DOHH2 (cell line): Measurements from ENCODE around the gene CDK1.

Source experiments
- H3F3A ChIP-seq: fragments of 200-600 bp; sonication (generic), shearing (Covaris generic); 2 replicates; pipeline ENCODE4 v1.6.0; 2016; ENCODE audit warnings: antibody characterized with exemption, mild to moderate bottlenecking; ENCODE audit not compliant: control insufficient read depth, insufficient read depth
- H3K27ac ChIP-seq: fragments of 200-600 bp; sonication (generic); 2 replicates; pipeline ENCODE4 v1.5.1; 2014; ENCODE audit warnings: low read depth, mild to moderate bottlenecking, low read length, moderate library complexity
- H3K27me3 ChIP-seq: fragments of 200-600 bp; sonication (generic); 2 replicates; pipeline ENCODE4 v1.6.1; 2014; ENCODE audit warnings: mild to moderate bottlenecking, low read length, mixed read lengths; ENCODE audit not compliant: control insufficient read depth
- H3K36me3 ChIP-seq: fragments of 200-600 bp; sonication (generic); 2 replicates; pipeline ENCODE4 v1.6.1; 2014; ENCODE audit warnings: mild to moderate bottlenecking, low read length, moderate library complexity, mixed read lengths; ENCODE audit not compliant: control insufficient read depth
- H3K4me1 ChIP-seq: fragments of 200-600 bp; sonication (generic); 2 replicates; pipeline ENCODE4 v1.6.1; 2014; ENCODE audit warnings: mild to moderate bottlenecking, low read length, mixed read lengths; ENCODE audit not compliant: control insufficient read depth
- H3K4me2 ChIP-seq: fragments of 200-600 bp; sonication (generic); 2 replicates; pipeline ENCODE4 v1.6.0; 2014; ENCODE audit warnings: mild to moderate bottlenecking, low read length, moderate library complexity
- H3K4me3 ChIP-seq: fragments of 200-600 bp; sonication (generic); 2 replicates; pipeline ENCODE4 v1.5.1; 2014; ENCODE audit warnings: mild to moderate bottlenecking, low read length, mixed read lengths
- H3K79me2 ChIP-seq: fragments of 200-600 bp; sonication (generic); 2 replicates; pipeline ENCODE4 v1.6.1; 2014; ENCODE audit warnings: mild to moderate bottlenecking, low read length, mixed read lengths; ENCODE audit not compliant: control insufficient read depth
- H3K9me2 ChIP-seq: fragments of 200-600 bp; sonication (generic); replicated peaks from 2 replicates; pipeline ENCODE4 v1.6.1; 2014; ENCODE audit warnings: mild to moderate bottlenecking, low read length, mixed read lengths; ENCODE audit not compliant: control insufficient read depth
- H3K9me3 ChIP-seq: fragments of 200-600 bp; sonication (generic); 2 replicates; pipeline ENCODE4 v1.6.1; 2014; ENCODE audit warnings: antibody characterized with exemption, low read length, mixed read lengths; ENCODE audit not compliant: control insufficient read depth, insufficient read depth
- H4K20me1 ChIP-seq: fragments of 200-600 bp; sonication (generic); 2 replicates; pipeline ENCODE4 v1.6.0; 2014; ENCODE audit warnings: low read depth, mild to moderate bottlenecking, antibody characterized with exemption, low read length, moderate library complexity; ENCODE audit not compliant: control insufficient read depth, insufficient read depth
- EZH2phosphoT487 ChIP-seq: fragments of 200-600 bp; sonication (generic); IDR thresholded peaks from 2 replicates; pipeline ENCODE4 v1.6.1; 2017; ENCODE audit warnings: borderline replicate concordance, mild to moderate bottlenecking, antibody characterized with exemption, low read length, moderate library complexity, mixed read lengths
- TF ChIP-seq, protein P1 (sequence below): fragments of 200-600 bp; sonication (generic); IDR thresholded peaks from one replicate; pipeline ENCODE4 v1.5.1; 2014; ENCODE audit warnings: antibody characterized with exemption, mild to moderate bottlenecking, low read depth, low read length; ENCODE audit not compliant: poor library complexity, severe bottlenecking

Gene CDK1

GRCh38 chr10:60819271-60819670 lies 41.0 kb downstream of the CDK1 start:
- Histone ChIP-seq H3K27ac (no peak overlapping the region), H3K79me2 (no peaks in the 10 kb centered on the region), H3K27me3 (peaks cover 20% of the 10 kb centered on the region), H3K9me3 (no peaks in the 10 kb centered on the region), H4K20me1 (no peaks in the 10 kb centered on the region), H3K4me3 (no peak overlapping the region), H3K36me3 (no peaks in the 10 kb centered on the region), H3K4me2 (no peak overlapping the region), H3K9me2 (no peaks in the 10 kb centered on the region), H3F3A (no peaks in the 10 kb centered on the region), H3K4me1 (peaks cover 6% of the 10 kb centered on the region)
- TF ChIP-seq, protein P1, sequence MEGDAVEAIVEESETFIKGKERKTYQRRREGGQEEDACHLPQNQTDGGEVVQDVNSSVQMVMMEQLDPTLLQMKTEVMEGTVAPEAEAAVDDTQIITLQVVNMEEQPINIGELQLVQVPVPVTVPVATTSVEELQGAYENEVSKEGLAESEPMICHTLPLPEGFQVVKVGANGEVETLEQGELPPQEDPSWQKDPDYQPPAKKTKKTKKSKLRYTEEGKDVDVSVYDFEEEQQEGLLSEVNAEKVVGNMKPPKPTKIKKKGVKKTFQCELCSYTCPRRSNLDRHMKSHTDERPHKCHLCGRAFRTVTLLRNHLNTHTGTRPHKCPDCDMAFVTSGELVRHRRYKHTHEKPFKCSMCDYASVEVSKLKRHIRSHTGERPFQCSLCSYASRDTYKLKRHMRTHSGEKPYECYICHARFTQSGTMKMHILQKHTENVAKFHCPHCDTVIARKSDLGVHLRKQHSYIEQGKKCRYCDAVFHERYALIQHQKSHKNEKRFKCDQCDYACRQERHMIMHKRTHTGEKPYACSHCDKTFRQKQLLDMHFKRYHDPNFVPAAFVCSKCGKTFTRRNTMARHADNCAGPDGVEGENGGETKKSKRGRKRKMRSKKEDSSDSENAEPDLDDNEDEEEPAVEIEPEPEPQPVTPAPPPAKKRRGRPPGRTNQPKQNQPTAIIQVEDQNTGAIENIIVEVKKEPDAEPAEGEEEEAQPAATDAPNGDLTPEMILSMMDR = no peak
- TF ChIP-seq EZH2phosphoT487 = no peak

GRCh38 chr10:60820093-60820754 lies 41.9 kb downstream of the CDK1 start:
- no peak overlapping the region for H3K4me3 ChIP-seq
- TF ChIP-seq, protein P1 = no peak
- TF ChIP-seq EZH2phosphoT487 = no peak
- no peaks in the 10 kb centered on the region for H4K20me1 ChIP-seq
- peaks cover 20% of the 10 kb centered on the region for H3K27me3 ChIP-seq
- H3K4me2 ChIP-seq = no peak overlapping the region
- H3K4me1 ChIP-seq = peaks cover 6% of the 10 kb centered on the region
- no peak overlapping the region for H3K27ac ChIP-seq
- no peaks in the 10 kb centered on the region for H3F3A ChIP-seq
- H3K36me3 ChIP-seq = no peaks in the 10 kb centered on the region
- H3K9me3 ChIP-seq = no peaks in the 10 kb centered on the region
- H3K9me2 ChIP-seq = no peaks in the 10 kb centered on the region
- no peaks in the 10 kb centered on the region for H3K79me2 ChIP-seq

GRCh38 chr10:60821656-60822055 lies 43.4 kb downstream of the CDK1 start:
- no peaks in the 10 kb centered on the region for H3F3A ChIP-seq
- H3K79me2 ChIP-seq = no peaks in the 10 kb centered on the region
- H3K9me2 ChIP-seq = no peaks in the 10 kb centered on the region
- H4K20me1 ChIP-seq = no peaks in the 10 kb centered on the region
- TF ChIP-seq, protein P1 = no peak
- no peak for TF ChIP-seq EZH2phosphoT487
- no peak overlapping the region for H3K4me3 ChIP-seq
- H3K27me3 ChIP-seq = peaks cover 20% of the 10 kb centered on the region
- peaks cover 5% of the 10 kb centered on the region for H3K4me1 ChIP-seq
- no peak overlapping the region for H3K27ac ChIP-seq
- no peaks in the 10 kb centered on the region for H3K36me3 ChIP-seq
- no peak overlapping the region for H3K4me2 ChIP-seq
- H3K9me3 ChIP-seq = no peaks in the 10 kb centered on the region
